RWPE1 (cell line): ENCODE data around the gene FMC1.
A peak's percentile ranks its signal among the peaks of the same experiment; 100 is the strongest.
"Not testable (repeated sequence)": the region's sequence is repeated elsewhere in the genome, so short reads cannot be mapped to it uniquely, and the experiment has no call there.

Experiments
- CTCF ChIA-PET: fragments of 350-600 bp; sonication (Branson Sonifier 250); formaldehyde crosslinking; extraction: SDS; loops from one replicate; lab custom pipeline; 2021; lab: Yijun Ruan, JAX
- POLR2A ChIA-PET: fragments of 400-600 bp; formaldehyde crosslinking; extraction: SDS; loops from one replicate; lab custom pipeline; 2020; ENCODE audit warnings: antibody characterized with exemption; ENCODE audit not compliant: low non-redundant PET; lab: Yijun Ruan, JAX
- DNase-seq: peaks from one replicate; pipeline ENCODE4 v3.0.0; 2012; ENCODE audit warnings: low spot score
- H3K27ac ChIP-seq: fragments of 450-650 bp; 2 replicates; pipeline ENCODE4 v1.5.1; 2017
- TF ChIP-seq, protein P1 (sequence below): fragments of 450-650 bp; conservative IDR thresholded peaks from 2 replicates; pipeline ENCODE4 v1.5.1; 2017; ENCODE audit warnings: low read depth, mild to moderate bottlenecking

The FMC1 gene

DNA sequence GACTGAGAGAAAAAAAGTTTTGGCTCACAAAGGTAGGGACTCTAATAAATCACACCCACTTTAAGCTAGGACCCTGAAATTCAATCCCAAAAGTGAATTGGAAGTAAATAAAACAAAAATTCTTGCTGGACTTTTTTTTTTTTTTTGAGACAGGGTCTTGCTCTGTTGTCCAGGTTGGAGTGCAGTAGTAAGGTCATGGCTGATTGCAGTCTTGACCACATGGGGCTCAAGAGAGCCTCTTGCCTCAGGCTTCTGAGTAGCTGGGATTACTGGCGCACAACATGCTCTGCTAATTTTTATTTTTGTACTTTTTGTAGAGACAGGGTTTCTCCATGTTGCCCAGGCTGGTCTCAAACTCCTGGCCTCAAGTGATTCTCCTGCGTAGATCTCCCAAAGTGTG, 13.6 kb downstream of the FMC1 start:
- no peak for DNase-seq
- H3K27ac ChIP-seq, result no peak overlapping the region
- POLR2A ChIA-PET, result no interaction called here
- TF ChIP-seq, protein P1, sequence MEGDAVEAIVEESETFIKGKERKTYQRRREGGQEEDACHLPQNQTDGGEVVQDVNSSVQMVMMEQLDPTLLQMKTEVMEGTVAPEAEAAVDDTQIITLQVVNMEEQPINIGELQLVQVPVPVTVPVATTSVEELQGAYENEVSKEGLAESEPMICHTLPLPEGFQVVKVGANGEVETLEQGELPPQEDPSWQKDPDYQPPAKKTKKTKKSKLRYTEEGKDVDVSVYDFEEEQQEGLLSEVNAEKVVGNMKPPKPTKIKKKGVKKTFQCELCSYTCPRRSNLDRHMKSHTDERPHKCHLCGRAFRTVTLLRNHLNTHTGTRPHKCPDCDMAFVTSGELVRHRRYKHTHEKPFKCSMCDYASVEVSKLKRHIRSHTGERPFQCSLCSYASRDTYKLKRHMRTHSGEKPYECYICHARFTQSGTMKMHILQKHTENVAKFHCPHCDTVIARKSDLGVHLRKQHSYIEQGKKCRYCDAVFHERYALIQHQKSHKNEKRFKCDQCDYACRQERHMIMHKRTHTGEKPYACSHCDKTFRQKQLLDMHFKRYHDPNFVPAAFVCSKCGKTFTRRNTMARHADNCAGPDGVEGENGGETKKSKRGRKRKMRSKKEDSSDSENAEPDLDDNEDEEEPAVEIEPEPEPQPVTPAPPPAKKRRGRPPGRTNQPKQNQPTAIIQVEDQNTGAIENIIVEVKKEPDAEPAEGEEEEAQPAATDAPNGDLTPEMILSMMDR, result no peak
- CTCF ChIA-PET, result no interaction called here

DNA sequence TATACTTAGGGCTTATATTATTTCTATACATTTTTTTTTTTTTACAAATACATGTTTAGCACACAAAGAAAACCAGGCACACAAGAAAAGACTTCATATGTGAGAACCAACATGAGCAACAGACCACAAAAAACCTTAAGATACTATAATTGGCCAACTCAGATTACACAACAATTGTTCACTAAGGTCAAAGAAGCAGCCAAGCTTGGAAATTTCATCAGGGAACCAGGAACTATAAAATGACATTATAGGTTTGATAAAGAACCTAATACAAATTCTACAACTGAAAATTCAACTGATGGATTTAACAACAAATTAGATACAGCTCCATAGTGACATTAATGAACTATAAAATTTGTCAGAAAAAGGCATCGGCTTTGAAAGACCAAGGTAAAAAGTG, 14.2 kb downstream of the FMC1 start:
- POLR2A ChIA-PET, result no interaction called here
- TF ChIP-seq, protein P1, result no peak
- CTCF ChIA-PET, result no interaction called here
- H3K27ac ChIP-seq, result no peak overlapping the region
- DNase-seq, result no peak

DNA sequence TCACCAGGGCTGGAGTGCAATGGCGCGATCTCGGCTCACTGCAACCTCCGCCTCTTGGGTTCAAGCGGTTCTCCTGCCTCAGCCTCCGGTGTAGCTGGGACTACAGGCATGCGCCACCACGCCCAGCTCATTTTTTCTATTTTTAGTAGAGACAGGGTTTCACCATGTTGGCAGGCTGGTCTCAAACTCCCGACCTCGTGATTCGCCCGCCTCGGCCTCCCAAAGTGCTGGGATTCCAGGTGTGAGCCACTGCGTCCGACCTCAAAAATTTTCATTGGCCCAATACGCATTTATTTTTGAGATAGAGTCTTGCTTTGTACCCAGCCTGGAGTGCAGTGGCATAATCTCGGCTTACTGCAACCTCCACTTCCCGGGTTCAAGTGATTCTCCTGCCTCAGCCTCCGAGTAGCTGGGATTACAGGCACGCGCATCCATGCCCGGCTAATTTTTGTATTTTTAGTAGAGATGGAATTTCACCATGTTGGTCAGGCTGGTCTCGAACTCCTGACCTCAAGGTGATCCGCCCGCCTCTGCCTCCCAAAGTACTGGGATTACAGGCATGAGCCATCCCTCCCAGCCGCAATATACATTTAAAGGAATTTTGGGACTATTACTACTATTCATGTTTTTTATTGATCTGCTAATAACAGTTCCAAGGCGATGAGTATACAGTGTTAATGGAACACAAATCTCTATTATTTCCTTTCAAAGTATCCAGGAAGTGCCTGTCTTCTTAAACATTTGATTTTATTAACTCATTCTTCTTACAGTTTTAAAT, 16.8 kb downstream of the FMC1 start:
- POLR2A ChIA-PET, CTCF ChIA-PET, DNase-seq: not testable (repeated sequence)
- H3K27ac ChIP-seq, result peak overlapping the region; percentile 99

DNA sequence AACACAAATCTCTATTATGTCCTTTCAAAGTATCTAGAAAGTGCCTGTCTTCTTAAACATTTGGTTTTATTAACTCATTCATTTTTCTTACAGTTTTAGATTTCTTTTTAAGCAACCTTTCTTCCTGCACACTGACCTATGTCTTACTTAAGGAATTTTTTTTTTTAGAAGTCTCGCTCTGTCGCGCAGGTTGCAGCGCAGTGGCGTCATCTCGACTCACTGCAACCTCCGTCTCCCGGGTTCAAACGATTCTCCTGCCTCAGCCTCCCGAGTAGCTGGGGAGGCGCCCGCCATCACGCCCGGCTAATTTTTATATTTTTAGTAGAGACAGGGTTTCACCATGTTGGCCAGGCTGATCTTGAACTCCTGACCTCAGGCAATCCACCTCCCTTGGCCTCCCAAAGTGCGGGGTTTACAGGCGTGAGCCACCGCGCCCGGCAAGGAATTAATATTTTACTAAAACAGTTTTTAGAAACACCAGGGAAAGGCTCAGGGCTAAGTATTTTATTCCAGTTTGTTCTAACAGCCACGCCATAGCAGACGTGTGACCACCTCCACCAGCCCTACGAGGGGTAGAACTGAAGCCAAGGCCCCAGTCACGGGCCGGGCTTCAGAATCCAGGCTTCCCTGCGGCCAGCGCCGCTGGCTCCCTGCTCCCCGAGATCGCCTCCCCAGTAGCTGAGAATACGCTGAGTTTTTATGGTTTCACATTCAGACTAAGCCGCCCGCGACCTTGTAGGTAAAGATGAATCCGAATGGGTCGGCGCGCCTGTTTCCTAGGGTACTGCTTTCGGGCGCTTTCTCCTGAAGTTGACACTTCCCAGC, 17.6 kb downstream of the FMC1 start:
- ChIA-PET POLR2A (no interaction called here), CTCF (interaction anchor here (0.5 kb wide), 1 partner anchor 45 kb away, joined by 3 read pairs; no protein-coding TSS in a partner anchor)
- peak; percentile 13 for DNase-seq
- H3K27ac ChIP-seq, result peak overlapping the region; percentile 99
- TF ChIP-seq, protein P1, result no peak

DNA sequence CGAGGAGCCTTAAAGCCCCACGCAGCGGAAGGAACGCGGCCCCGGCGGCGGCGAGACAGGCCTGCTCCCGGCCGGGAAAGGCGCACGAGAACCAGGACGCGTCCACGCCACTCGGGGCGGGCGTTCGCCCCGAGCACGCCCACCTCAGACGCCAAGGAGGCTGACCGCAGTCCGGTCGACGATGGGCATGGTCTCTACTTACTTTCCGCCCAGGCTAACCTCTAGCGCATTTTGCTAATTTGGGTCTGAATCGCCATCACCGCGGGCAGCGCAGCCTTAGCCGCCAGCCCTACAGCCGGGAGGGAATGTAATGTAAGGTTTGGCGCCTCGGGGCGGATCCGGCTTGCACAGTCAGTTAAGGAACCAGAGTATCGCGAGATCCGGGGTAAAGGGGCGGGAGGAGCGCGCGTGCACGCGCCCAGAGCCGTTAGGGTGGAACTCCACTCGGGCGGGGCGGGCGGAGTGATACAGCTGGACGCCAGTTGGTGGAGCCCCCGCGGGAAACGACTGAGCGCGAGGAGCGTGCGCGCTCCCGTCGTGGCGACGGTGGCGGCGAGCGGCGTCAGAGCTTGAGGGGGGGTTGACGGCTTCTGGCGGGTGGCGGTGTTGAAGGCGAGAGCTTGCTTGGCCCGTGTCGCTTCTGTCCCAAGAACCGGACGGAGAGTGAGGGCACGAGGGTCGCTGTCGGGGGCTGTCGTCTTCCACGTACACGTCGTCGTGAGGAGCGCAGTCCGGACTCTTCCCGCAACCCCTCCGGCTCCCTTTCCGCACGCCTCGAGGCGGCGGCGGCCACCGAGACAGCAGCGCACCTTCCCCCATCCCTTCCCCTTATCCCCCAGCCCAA, 18.5 kb downstream of the FMC1 start, which contains the start of gene LUC7L2:
LUC7L2 (plus strand) TSS at position 529 of the 844 bp plus-strand sequence. CDS start 368 bp downstream, outside the sequence.
- H3K27ac ChIP-seq, result peak within 1 kb of the TSS; percentile 99
- DNase-seq, result peak; percentile 91
- CTCF ChIA-PET, result interaction anchor here (0.6 kb wide), 1 partner anchor 1358 kb away, joined by 3 read pairs; the partner anchor contains the start of gene CREB3L2
- TF ChIP-seq, protein P1, result no peak
- POLR2A ChIA-PET, result interaction anchor here (0.6 to 0.8 kb wide), 3 partner anchors 20 to 110 kb away, joined by 3 to 5 read pairs (median 4); no protein-coding TSS in a partner anchor

DNA sequence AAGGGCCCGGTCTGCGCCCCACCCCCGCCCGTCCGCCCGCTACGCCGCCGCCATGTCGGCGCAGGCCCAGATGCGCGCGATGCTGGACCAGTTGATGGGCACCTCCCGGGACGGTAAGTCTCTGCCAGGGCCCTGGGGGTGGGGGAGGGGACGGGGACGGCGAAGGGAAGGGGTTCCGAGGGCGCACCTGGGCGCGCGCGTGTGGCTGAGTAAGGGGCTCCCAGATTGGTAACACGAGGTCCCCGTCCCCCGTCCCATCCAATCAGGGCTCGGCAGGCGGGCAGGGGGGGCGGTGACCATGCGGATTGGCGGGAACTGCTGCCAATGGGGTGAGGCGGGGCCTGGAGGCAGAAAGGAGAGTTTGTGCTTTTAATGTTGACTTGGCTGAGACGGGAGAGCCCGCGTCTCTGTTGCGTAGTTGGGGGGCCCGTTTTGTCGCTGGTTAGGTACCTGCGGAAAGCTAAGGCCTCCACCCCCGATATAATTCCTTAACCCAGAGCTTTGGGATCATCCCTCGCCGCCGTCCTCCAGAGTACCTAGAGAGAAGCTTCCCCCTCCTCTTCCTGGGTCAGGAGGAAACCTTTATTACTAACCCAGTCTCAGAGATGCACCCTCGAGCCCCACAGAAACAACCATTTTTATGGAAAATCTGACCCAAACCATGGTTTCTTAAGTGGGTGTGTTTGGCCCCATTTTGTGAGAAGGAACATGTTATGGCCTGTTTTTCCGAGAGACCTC, 19.2 kb downstream of the FMC1 start:
- TF ChIP-seq, protein P1, result no peak
- DNase-seq, result peak; percentile 98
- H3K27ac ChIP-seq, result peak overlapping the region; percentile 99
- POLR2A ChIA-PET, result interaction anchor here (0.6 to 0.9 kb wide), 4 partner anchors 13 to 111 kb away, joined by 3 to 5 read pairs (median 4); no protein-coding TSS in a partner anchor
- CTCF ChIA-PET, result no interaction called here
